ENCODE data around the gene LRRC4C. TPM values are rescaled to one million over a fixed set of nuclear protein-coding genes. Genes with fewer than 3 reads are reported as not detected.

Gene LRRC4C
- total RNA-seq, 1 experiment from 2014 or later, result 0.13 TPM

DNA sequence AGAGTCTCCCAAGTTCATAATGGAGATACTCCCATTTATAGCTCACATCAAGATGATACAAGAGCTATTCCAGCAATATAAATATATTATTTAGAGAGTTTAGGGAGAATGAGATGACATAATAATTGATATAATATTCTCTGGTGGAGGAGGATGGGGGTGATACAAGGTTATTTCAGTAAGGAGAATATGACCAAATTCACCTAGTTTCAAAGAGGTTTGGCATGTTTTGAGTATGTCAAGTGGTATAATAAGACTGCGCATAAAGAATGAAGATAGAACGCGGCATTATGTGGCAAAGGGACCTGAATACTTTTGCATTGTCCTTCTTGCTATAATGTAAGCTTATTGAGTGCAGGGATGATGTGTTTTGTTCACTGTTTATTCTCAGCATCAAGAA lies 1283.5 kb downstream of the LRRC4C start:
- Histone ChIP-seq H3K27ac (ENCODE audit: insufficient read length, low read depth, low read length) (no peak overlapping the region), H4K5ac (ENCODE audit: insufficient read length, low read depth, low read length) (no peak overlapping the region), H3K9me3 (ENCODE audit: control insufficient read depth, low read depth, low read length) (no peaks in the 10 kb centered on the region), H3K9ac (ENCODE audit: extremely low read depth, insufficient read length, low read length) (no peak overlapping the region), H3K27me3 (ENCODE audit: insufficient read depth, low read length) (no peaks in the 10 kb centered on the region), H3K4me1 (ENCODE audit: insufficient read depth, low read length) (no peaks in the 10 kb centered on the region), H3T11ph (ENCODE audit: low read length) (no peak overlapping the region), H4K8ac (replicated peaks; ENCODE audit: insufficient read length, low read depth, low read length) (no peak overlapping the region), H3K79me1 (ENCODE audit: insufficient read depth, low read depth, low read length, poor library complexity, severe bottlenecking) (no peaks in the 10 kb centered on the region), H2BK15ac (ENCODE audit: low read depth, low read length) (no peak overlapping the region), H3K4me2 (ENCODE audit: insufficient read depth, insufficient read length, low read length) (no peak overlapping the region), H2AK5ac (ENCODE audit: insufficient read length, low read length) (no peak overlapping the region), H2BK5ac (ENCODE audit: insufficient read length, low read length) (no peak overlapping the region), H2BK20ac (ENCODE audit: low read depth, low read length, poor library complexity, severe bottlenecking) (no peak overlapping the region), H3K18ac (ENCODE audit: insufficient read length, low read depth, low read length) (no peak overlapping the region), H3K56ac (ENCODE audit: insufficient read length, low read depth, low read length) (no peak overlapping the region), H2BK12ac (ENCODE audit: insufficient read length, low read depth, low read length) (no peak overlapping the region), H3K79me2 (ENCODE audit: insufficient read depth, low read length) (no peaks in the 10 kb centered on the region), H2AFZ (ENCODE audit: low read length) (no peak overlapping the region), H3K4ac (ENCODE audit: low read depth, low read length) (no peak overlapping the region), H2BK120ac (ENCODE audit: low read depth, low read length, poor library complexity, severe bottlenecking) (no peak overlapping the region), H3K14ac (ENCODE audit: insufficient read depth, low read length) (no peak overlapping the region), H3K23me2 (ENCODE audit: insufficient read length, low read depth, low read length, poor library complexity, severe bottlenecking) (no peaks in the 10 kb centered on the region), H3K23ac (ENCODE audit: insufficient read length, low read depth, low read length) (no peak overlapping the region), H4K91ac (ENCODE audit: insufficient read length, low read depth, low read length) (no peak overlapping the region), H4K20me1 (ENCODE audit: control insufficient read depth, insufficient read depth, insufficient read length) (no peaks in the 10 kb centered on the region)
- no peaks in the 10 kb centered on the region; a peak in 1 of 7 replicates for H3K36me3 Mint-ChIP-seq (ENCODE audit: insufficient read depth in 1 of 3, low read depth in 3 of 3)
- no peak overlapping the region for H3K27ac Mint-ChIP-seq
- no CpG with 5 or more reads among the region's 3 CpGs for WGBS (ENCODE audit: extremely low coverage, insufficient read length, low lambda C conversion rate)
- no peaks in the 10 kb centered on the region for H3K9me3 Mint-ChIP-seq
- no peaks in the 10 kb centered on the region for H3K4me1 Mint-ChIP-seq
- TF ChIP-seq, protein P1, sequence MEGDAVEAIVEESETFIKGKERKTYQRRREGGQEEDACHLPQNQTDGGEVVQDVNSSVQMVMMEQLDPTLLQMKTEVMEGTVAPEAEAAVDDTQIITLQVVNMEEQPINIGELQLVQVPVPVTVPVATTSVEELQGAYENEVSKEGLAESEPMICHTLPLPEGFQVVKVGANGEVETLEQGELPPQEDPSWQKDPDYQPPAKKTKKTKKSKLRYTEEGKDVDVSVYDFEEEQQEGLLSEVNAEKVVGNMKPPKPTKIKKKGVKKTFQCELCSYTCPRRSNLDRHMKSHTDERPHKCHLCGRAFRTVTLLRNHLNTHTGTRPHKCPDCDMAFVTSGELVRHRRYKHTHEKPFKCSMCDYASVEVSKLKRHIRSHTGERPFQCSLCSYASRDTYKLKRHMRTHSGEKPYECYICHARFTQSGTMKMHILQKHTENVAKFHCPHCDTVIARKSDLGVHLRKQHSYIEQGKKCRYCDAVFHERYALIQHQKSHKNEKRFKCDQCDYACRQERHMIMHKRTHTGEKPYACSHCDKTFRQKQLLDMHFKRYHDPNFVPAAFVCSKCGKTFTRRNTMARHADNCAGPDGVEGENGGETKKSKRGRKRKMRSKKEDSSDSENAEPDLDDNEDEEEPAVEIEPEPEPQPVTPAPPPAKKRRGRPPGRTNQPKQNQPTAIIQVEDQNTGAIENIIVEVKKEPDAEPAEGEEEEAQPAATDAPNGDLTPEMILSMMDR (conservative IDR thresholded peaks at IDR 0.05), result no peak
- no peak for DNase-seq
- peaks cover 10% of the 10 kb centered on the region for H3K27me3 Mint-ChIP-seq (ENCODE audit: low read depth)
- no peak overlapping the region for H3K4me3 Mint-ChIP-seq

Measured in H9 (cell line).